HuH-7 (cell line): ENCODE measurements around the gene TACC2.
A peak's percentile ranks its signal among the peaks of the same experiment; 100 is the strongest.
"Not testable (repeated sequence)": the region's sequence is repeated elsewhere in the genome, so short reads cannot be mapped to it uniquely, and the experiment has no call there.

Source experiments
- DNase-seq: peaks from one replicate; pipeline ENCODE4 v3.0.0; 2011; ENCODE audit warnings: low spot score

TACC2 gene

GRCh38 chr10:121988361-121989324, at the start of gene TACC2:
TACC2 (plus strand) TSS chr10:121989163; CDS start chr10:122021982, 32,819 bp downstream.
- no peak for DNase-seq

GRCh38 chr10:121941532-121941931, 47.4 kb upstream of the TACC2 start:
- DNase-seq, result no peak

- DNase-seq, result no peak
Measured at GRCh38 chr10:121942749-121943416, 46.1 kb upstream of the TACC2 start.

GRCh38 chr10:121947343-121948330, 41.3 kb upstream of the TACC2 start:
- DNase-seq, result no peak

GRCh38 chr10:121949049-121949448, 39.9 kb upstream of the TACC2 start:
- no peak for DNase-seq

GRCh38 chr10:121949451-121949850, 39.5 kb upstream of the TACC2 start:
- DNase-seq, result no peak

- no peak for DNase-seq
Measured at GRCh38 chr10:121952226-121952625, 36.7 kb upstream of the TACC2 start.

GRCh38 chr10:121956111-121957061, 32.6 kb upstream of the TACC2 start:
- DNase-seq, result no peak

- no peak for DNase-seq
Measured at GRCh38 chr10:121959671-121960070, 29.3 kb upstream of the TACC2 start.

GRCh38 chr10:121961456-121961855, 27.5 kb upstream of the TACC2 start:
- DNase-seq, result no peak

GRCh38 chr10:121965996-121966395, 23.0 kb upstream of the TACC2 start:
- no peak for DNase-seq

- DNase-seq, result not testable (repeated sequence)
Measured at GRCh38 chr10:121969086-121969485, 19.9 kb upstream of the TACC2 start.

- DNase-seq, result peak; percentile 62
Measured at GRCh38 chr10:121974019-121974534, 14.9 kb upstream of the TACC2 start.

- DNase-seq, result peak; percentile 61
Measured at GRCh38 chr10:121974535-121975294, 14.2 kb upstream of the TACC2 start, which contains the start of gene NSMCE4A. NSMCE4A (minus strand) TSS chr10:121975217; CDS start chr10:121975165, 52 bp downstream.

- DNase-seq, result peak; percentile 86
Measured at GRCh38 chr10:121975295-121976086, 13.5 kb upstream of the TACC2 start.

- DNase-seq, result peak; percentile 74
Measured at GRCh38 chr10:121976607-121977006, 12.4 kb upstream of the TACC2 start.

GRCh38 chr10:121978511-121978910, 10.5 kb upstream of the TACC2 start:
- no peak for DNase-seq

GRCh38 chr10:121981346-121981745, 7.6 kb upstream of the TACC2 start:
- no peak for DNase-seq

- no peak for DNase-seq
Measured at GRCh38 chr10:121983852-121984251, 5.1 kb upstream of the TACC2 start.
